ENCODE data around the gene RCOR2.

Gene RCOR2

DNA sequence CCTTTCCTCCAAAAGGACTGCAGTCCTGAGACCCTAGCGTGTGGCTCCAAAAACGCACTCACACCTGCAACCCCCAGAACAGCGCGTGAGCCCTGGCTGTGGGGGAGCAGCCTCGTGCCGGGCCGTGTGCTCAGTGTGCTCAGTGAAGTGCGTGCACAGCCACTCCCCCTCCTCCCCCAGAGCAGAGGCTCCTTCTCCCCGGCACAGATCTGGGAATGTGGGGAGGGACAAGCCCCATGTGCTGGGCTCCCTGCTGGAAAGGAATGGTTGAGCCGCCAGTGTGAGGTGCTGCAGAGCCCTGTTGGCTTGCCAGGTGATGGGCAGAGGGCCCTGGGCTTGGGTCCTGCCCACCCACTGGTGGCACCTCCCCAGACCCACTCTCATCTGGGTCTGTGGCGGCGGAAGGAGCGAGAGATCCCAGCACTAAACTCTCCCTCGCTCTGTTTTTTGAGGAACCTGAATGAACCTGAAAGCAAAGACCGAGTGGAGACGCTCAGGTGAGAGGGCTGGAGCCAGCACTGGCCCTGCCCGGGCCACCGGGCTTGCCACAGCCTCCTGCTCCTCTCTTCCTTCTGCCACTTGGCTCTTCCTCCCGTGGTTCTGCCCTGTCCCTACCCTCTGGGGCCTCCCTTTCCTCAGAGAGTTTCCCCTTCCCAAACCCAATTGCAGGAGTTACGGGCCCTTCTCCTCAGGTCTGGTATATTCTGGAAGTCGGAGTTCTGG is 9.0 kb downstream of the RCOR2 start:
- TF ChIP-seq, protein P1, sequence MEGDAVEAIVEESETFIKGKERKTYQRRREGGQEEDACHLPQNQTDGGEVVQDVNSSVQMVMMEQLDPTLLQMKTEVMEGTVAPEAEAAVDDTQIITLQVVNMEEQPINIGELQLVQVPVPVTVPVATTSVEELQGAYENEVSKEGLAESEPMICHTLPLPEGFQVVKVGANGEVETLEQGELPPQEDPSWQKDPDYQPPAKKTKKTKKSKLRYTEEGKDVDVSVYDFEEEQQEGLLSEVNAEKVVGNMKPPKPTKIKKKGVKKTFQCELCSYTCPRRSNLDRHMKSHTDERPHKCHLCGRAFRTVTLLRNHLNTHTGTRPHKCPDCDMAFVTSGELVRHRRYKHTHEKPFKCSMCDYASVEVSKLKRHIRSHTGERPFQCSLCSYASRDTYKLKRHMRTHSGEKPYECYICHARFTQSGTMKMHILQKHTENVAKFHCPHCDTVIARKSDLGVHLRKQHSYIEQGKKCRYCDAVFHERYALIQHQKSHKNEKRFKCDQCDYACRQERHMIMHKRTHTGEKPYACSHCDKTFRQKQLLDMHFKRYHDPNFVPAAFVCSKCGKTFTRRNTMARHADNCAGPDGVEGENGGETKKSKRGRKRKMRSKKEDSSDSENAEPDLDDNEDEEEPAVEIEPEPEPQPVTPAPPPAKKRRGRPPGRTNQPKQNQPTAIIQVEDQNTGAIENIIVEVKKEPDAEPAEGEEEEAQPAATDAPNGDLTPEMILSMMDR (IDR thresholded peaks at IDR 0.05; ENCODE audit: low read length, missing control alignments), result no peak
- no peak overlapping the region for H3K4me3 ChIP-seq (replicated peaks; ENCODE audit: low read depth, low read length)
- DNase-seq (ENCODE audit: low read depth), result no peak

DNA sequence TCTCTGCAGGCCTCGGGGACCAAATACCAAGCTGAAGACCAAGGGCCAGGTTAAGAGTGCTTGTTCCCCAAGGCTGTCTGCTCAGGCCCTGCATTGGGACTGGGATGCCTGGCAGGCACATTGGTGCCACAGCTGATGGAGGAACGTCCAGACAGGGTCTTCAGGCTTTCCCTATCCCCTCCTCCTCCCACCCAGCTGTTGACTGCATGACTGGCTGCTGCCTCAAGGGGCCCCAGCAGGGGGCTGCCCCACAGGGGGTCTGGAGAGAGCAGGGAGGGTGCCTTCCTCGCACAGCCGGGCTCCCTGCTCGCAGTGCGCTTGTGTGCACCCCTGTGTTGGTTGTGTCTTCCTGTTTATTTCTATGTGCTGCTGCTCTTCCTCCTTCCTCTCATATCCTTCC is 9.9 kb downstream of the RCOR2 start:
- H3K4me3 ChIP-seq (replicated peaks; ENCODE audit: low read depth, low read length), result no peak overlapping the region
- DNase-seq (ENCODE audit: low read depth), result no peak
- TF ChIP-seq, protein P1 (IDR thresholded peaks at IDR 0.05; ENCODE audit: low read length, missing control alignments), result no peak

DNA sequence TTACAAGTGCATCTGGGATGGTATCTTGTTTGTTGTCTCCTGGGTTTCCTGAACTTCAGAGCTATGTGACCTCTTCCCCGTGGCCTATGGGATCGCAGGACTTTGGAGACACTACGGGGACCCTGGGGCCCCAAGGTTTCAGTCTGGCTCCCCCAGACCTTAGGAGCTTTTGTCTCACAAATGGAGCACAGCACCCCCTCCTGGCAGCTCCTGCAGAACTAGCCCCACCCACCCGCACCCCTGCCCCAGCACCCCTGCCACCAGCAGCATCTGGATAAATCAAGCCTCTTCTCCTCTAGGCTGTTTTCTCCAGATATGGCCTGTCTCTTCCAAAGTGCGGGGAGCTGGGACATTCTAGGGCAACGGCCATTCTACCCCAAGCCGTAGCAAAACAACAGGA is 10.4 kb downstream of the RCOR2 start:
- no peak overlapping the region for H3K4me3 ChIP-seq (replicated peaks; ENCODE audit: low read depth, low read length)
- peak; percentile 32 for DNase-seq (ENCODE audit: low read depth)
- TF ChIP-seq, protein P1 (IDR thresholded peaks at IDR 0.05; ENCODE audit: low read length, missing control alignments), result peak; percentile 14

DNA sequence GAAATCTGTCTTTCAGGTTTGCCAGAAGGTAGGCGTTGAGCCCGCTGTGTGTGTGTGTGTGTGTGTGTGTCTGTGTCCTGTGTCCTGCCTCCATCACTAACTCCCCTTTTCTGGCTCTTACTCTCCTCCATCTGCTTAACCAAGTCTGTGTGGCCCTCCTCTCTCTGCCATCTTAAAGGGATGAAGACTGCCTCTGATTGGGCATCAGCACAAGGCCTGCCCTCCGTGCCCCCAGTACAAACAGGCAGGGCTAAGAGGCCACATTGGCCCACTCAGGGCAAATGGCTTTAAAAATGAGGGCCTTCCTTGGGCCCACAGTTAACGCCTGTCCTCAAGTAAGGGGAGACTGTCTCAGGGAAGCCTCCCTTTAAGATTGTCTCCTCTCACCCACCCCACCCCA is 10.9 kb downstream of the RCOR2 start:
- no peak for DNase-seq (ENCODE audit: low read depth)
- TF ChIP-seq, protein P1 (IDR thresholded peaks at IDR 0.05; ENCODE audit: low read length, missing control alignments), result no peak
- H3K4me3 ChIP-seq (replicated peaks; ENCODE audit: low read depth, low read length), result no peak overlapping the region

DNA sequence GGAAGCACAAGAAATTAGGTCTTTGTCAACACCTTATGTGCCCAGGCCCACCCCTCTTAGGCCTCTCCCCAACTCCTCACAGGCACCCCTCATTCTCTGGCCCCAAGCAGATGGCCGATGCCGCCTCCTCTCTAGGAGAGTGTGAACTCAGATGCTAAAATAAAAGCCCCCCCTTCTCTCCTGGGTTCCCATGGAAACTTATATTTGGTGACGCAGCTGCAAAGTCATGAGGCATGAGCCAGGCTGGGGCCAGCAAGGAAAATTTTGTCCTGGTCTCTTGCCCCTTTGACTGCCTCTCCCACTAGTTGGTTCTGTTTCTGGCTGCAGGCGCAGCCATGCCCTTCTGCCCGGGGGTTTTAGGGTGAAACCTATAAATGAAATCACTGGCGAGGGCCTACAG is 11.8 kb downstream of the RCOR2 start:
- DNase-seq (ENCODE audit: low read depth), result no peak
- TF ChIP-seq, protein P1 (IDR thresholded peaks at IDR 0.05; ENCODE audit: low read length, missing control alignments), result no peak
- H3K4me3 ChIP-seq (replicated peaks; ENCODE audit: low read depth, low read length), result no peak overlapping the region

GRCh38 chr11:63904743-63905142 is 12.2 kb downstream of the RCOR2 start:
- no peak for DNase-seq (ENCODE audit: low read depth)
- H3K4me3 ChIP-seq (replicated peaks; ENCODE audit: low read depth, low read length), result no peak overlapping the region
- TF ChIP-seq, protein P1 (IDR thresholded peaks at IDR 0.05; ENCODE audit: low read length, missing control alignments), result no peak

GRCh38 chr11:63903884-63904283 is 13.1 kb downstream of the RCOR2 start:
- H3K4me3 ChIP-seq (replicated peaks; ENCODE audit: low read depth, low read length), result no peak overlapping the region
- DNase-seq (ENCODE audit: low read depth), result no peak
- TF ChIP-seq, protein P1 (IDR thresholded peaks at IDR 0.05; ENCODE audit: low read length, missing control alignments), result no peak
